GM21390 (cell line): ENCODE measurements around the gene CCDC154.
"Not testable (repeated sequence)": the region's sequence is repeated elsewhere in the genome, so short reads cannot be mapped to it uniquely, and the experiment has no call there.

Source experiments
- ATAC-seq: cut with Tn5 transposase; IDR thresholded peaks from one replicate; pipeline ENCODE4 v1.9.1; 2021; ENCODE audit not compliant: unreplicated experiment

The CCDC154 gene

GRCh38 chr16:1439699-1440074 is 4.7 kb downstream of the CCDC154 start:
- not testable (repeated sequence) for ATAC-seq

- ATAC-seq = no peak
Measured at GRCh38 chr16:1439058-1439698, 5.2 kb downstream of the CCDC154 start.

DNA sequence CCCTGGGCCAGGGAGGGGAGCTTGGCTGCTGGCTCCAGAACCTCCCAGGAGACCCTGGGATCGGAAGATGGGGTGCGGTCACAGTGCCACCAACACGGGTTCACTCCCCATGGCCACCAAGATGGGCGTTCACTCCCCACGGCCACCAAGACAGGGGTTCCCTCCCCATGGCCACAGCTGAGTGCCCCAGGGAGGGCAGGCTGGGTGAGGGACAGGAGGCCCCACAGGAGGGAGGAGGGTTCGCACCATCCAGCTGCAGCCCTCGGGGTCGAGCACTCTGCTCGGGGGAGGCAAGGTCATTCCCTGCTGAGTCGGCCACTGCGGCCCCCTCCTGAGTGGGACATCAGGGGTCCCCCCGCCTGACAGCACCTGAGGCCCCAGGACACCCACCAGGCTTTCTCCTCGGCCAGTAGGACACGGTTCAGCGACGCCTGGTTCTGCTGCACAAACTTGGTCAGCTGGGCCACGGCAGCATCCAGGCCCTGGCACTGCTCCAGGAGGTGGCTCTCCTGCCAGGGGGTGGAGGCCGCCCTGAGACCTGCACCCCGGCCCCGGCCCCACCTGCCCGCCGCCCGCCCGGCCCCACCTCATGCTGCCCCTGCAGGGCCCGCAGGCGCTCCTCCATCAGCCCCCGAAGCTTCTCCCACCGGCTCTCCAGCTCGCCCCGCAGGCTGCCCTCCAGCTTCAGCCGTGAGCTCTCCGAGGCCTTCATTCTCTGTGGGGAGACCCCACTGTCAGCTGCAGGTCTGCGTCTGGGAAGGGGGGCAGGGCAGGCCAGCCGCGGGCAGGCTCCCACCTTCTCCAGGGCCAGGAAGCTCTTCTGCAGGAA is 5.9 kb downstream of the CCDC154 start:
- ATAC-seq = no peak

DNA sequence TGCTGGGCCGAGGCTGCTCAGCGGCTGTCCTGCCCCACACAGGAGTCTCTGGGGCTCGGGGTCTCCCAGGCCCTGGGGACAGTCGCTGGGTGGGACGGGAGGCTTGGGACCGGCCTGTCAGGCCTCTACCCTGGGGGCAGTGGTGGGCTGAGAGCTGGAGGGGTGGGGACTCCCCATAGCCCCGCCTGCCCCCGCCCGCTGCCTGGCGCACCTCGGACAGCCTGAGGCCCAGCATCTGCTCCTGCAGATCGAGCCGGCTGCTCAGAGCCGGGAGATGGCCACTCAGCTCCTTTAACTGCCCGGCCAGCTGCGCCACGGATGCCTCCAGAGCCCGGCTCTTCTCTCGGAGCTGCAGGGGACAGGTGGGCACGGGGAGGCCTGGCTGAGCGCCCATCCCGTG is 6.8 kb downstream of the CCDC154 start:
- ATAC-seq = no peak

GRCh38 chr16:1436731-1437355 is 7.5 kb downstream of the CCDC154 start:
- no peak for ATAC-seq

GRCh38 chr16:1435921-1436697 is 8.2 kb downstream of the CCDC154 start:
- ATAC-seq = no peak

DNA sequence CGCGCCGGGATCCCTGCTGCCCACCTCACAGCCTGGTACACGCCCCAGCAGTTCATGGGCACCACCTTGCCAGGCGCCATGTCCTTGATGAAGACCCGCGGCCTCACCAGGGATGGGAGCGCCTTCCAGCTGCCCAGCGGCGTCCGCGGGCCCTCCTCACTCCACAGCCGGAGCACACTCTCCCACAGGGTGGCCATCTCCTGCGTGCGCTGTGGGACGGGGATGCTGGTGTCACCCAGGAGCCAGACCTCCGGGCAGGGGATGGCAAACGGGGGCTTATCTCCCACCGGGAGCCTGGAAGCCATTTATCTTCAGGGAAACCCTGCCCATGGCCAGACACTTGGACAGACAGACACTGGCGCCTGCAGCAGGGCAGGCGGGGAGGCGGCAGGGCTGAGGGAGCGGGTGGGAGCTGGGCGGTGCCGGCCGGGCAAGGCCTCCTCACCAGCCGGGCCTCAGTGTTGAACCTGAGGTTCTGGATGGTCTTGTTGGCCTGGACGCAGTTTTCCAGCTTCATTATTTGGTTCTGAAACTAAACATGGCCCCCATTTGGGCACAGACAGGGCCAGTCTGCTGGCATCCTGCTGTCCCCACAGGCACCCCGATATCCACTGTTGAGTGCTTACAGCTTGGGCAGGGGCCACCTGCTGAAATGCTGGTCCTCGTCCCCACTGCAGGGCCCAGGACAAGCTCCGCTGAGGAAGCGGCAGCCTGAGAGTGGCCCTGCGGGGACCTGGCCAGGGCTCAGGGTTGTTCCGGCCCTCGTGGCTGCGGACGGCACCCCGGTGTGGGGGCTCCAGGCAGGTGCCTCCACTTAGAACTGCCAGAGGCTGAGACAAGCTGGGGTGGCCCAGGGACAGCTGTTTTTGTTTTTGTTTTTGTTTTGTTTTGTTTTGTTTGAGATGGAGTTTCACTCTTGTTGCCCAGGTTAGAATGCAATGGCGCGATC is 9.4 kb downstream of the CCDC154 start:
- ATAC-seq = no peak

DNA sequence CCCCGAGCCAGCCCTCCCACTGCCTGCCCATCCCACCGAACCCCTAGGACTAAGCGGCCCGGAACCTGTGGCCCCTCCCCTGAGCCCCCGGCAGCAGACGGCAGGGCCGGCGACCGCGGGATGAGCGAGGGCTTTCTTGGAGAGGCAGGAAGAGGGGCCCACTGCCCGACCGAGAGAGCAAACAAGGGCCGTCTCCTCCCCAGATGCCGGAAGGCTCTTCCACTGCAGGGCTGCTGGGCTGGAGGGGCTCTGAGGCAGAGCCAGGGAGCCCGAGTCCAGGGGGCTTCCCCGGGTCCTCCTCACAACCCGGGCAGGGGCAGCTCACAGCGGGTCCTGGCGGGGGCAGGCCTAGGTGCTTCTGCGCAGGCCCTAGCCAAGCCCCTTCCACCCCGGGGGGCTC is 10.6 kb downstream of the CCDC154 start:
- ATAC-seq = no peak

- ATAC-seq = no peak
Measured at GRCh38 chr16:1433263-1433560, 11.1 kb downstream of the CCDC154 start.

DNA sequence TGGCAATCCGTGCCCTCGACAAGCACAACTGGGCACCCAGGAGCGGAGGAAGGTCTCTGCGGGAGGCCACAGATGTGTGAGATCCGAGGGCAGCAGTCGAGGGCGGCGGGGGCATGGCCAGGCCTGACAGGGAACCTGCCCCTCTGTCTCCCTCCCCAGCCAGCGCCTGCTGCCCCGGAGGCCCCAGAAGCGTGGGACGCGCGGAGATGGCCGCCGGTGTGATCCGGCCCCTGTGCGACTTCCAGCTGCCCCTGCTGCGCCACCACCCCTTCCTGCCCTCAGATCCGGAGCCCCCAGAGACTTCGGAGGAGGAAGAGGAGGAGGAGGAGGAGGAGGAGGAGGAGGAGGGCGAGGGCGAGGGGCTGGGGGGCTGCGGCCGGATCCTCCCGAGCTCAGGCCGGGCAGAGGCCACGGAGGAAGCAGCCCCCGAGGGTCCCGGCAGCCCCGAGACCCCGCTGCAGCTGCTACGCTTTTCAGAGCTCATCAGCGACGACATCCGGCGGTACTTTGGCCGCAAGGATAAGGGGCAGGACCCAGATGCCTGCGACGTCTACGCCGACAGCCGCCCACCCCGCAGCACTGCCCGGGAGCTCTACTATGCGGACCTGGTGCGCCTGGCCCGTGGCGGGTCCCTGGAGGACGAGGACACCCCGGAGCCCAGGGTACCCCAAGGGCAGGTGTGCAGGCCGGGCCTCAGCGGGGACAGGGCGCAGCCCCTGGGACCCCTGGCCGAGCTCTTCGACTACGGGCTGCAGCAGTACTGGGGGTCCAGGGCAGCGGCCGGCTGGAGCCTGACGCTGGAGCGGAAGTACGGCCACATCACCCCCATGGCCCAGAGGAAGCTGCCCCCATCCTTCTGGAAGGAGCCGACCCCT is 11.7 kb downstream of the CCDC154 start:
- ATAC-seq = no peak

GRCh38 chr16:1431497-1432270 is 12.7 kb downstream of the CCDC154 start:
- no peak for ATAC-seq

DNA sequence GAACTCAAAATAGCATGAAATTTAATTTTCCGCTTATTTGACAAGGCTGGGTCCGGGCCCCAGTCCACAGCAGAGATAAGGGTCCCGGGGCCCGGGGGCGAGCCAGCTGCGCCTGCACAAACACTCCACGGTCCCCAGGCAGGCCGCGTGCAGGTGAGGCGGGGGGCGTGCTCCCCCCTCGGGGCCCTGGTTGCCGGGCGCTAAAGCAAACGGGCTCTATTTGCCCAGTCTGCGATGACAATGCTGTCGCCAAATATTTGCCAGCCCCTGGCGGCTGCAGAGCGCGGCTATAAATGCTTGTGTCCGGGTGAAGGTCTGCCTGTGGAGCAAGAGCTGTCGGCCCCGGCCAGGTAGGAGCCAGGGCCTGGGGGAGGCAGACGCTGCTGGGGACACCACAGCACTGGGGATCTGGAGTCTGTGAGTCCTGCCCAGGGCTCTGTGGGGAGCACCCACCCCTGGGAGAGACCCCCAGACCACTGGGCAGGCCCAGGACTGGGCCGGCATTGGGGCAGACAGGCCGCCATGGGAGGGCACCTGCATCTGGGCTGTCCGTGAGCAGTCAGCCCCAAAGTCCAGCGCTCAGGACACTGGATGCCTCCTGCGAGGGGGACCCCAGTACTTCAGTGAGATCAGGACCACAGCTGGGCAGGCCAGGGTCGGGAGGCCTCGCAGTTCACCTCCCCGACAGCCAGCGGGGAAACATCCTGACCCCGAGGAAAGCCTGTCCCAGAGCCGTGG is 13.4 kb downstream of the CCDC154 start, which contains the start of gene PERCC1:
Gene PERCC1 (plus strand): TSS at position 320 of the 738 bp plus-strand sequence. CDS start 1,516 bp downstream, outside the sequence.
- ATAC-seq = no peak

DNA sequence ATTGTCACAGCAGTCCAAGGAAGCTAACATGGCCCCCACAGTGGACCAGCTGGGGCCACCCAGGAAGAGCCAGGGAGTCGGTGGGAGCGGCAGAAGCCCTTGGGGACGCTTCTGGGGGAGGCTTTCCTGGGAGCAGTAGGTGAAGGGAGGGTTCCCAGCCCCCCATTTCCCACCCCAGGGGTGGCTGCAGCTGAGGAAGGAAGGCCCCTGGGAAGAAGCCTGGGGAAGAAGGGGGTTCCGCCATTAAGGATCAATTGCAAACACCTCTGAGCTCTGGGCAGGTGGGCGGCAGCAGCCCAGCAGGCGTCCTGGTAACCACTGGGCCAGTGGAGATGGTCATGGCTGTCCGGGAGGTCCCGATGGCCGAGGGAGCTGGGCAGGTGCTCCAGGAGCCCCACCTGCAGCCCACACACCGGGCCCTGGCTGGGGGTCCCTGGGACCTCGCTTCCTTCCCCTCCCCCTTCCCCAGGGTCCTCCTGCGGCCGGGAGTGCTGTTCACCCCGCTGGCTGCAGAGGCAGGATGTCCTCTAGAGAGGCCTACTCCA is 14.1 kb downstream of the CCDC154 start:
- ATAC-seq = no peak

DNA sequence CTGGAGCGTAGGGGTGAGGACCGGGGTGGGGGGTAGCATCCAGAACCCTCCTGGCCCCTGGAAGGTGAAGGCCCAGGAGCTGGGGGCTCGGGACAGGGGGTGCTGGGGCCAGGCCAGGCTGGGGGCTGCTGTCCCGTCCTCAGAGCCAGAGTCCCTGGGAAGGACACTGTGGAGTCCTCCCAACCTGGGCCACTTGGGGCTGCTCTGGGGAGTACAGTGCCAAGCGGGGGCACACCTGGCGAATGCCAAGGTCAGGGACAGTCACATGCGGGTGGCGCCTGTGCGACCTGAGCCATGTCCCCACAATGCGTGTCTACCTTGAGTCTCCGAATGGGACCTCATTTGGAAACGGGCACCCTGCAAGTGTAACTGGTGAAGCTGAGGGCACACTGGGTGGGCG is 14.7 kb downstream of the CCDC154 start:
- no peak for ATAC-seq

DNA sequence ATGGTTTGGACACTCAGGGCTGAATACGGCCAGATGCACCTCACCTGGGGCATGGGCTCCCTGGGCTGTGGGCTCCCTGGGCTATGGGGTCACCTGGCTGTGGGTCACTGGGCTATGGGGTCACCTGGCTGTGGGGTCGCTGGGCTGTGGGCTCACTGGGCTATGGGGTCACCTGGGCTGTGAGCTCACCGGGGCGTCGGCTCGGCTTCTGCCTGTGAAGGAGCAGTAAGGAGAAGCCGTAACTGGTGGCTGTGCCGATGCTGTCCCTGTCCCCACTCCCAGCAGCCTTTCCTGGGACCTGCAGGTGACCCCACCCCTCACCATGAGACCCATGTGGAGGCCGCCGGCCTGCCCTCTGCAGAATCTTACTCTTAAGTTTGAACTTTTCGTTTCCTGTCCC is 15.3 kb downstream of the CCDC154 start:
- no peak for ATAC-seq

- no peak for ATAC-seq
Measured at GRCh38 chr16:1428511-1428910, 15.8 kb downstream of the CCDC154 start.
